Subcutaneous adipose tissue (tissue), 4 donors: Measurements from ENCODE around the gene TCP10L. TPM values are rescaled to one million over a fixed set of nuclear protein-coding genes. Genes with fewer than 3 reads are reported as not detected.

ENCODE experiments used
- total RNA-seq, 4 donors: library from RNA; depleted of rRNA; stranded (reverse); fragments of >200 nt; gene quantifications; one replicate each; pipeline ENCODE4 v1.1.0, GENCODE V29; 2016
- TF ChIP-seq, protein P1 (sequence below): fragments of 450-650 bp; IDR thresholded peaks from one replicate; pipeline ENCODE4 v1.5.1; 2016; ENCODE audit warnings: low read depth, mild to moderate bottlenecking, control low read depth, antibody characterized with exemption, moderate library complexity

The TCP10L gene
- total RNA-seq, 4 donors from 2014 or later = not detected

GRCh38 chr21:32570456-32570855, 14.9 kb downstream of the TCP10L start:
- TF ChIP-seq, protein P1, sequence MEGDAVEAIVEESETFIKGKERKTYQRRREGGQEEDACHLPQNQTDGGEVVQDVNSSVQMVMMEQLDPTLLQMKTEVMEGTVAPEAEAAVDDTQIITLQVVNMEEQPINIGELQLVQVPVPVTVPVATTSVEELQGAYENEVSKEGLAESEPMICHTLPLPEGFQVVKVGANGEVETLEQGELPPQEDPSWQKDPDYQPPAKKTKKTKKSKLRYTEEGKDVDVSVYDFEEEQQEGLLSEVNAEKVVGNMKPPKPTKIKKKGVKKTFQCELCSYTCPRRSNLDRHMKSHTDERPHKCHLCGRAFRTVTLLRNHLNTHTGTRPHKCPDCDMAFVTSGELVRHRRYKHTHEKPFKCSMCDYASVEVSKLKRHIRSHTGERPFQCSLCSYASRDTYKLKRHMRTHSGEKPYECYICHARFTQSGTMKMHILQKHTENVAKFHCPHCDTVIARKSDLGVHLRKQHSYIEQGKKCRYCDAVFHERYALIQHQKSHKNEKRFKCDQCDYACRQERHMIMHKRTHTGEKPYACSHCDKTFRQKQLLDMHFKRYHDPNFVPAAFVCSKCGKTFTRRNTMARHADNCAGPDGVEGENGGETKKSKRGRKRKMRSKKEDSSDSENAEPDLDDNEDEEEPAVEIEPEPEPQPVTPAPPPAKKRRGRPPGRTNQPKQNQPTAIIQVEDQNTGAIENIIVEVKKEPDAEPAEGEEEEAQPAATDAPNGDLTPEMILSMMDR = no peak

DNA sequence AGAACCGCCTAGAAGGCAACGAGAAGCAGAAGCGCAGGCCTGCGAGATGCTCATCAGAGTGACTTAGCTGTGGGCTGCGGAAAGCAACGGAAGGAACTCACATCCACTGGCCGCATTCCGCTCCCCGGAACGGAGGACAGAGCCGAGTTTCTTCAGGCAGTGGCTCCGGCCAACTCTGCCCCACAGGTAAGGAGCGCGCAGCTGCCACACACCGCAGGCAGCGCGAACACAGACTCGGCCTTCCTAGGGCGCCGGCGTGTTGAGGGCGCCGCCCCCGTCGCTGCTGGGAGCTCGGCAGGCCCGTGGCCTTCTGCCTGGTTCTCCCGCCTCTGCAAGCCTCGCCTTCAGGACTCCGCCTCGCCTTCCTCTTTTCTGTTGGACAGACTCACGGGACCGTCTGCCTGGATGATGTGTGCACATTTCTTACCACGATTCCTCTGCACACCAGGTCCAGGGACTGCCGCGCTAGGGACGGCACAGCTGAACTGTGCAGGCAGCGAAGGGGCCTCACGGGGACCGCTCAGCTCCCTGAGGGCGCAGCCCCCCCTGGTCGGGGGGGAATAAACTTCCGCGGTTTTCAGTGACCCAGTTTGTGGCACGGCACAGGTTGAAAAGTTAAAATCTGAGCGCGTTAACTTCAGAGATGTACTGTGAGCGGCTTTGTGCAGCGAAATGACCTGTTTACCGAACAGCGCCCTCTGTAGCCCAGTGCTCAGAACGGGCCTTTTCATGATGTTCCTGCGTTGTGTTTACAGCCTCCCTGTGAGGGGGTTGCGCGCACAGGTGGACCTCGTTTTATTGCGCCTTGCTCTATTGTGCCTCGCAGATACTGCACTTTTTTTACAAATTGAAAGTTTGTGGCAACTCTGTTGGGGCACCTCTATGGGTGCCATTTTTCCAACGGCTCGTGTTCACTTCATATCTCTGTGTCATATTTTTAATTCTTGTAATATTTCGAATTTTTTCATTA, 15.8 kb downstream of the TCP10L start:
- TF ChIP-seq, protein P1 = no peak

- TF ChIP-seq, protein P1 = no peak
These were observed 17.7 kb downstream of the TCP10L start for GRCh38 chr21:32567626-32568025.

GRCh38 chr21:32566741-32567389, 18.5 kb downstream of the TCP10L start:
- TF ChIP-seq, protein P1 = no peak

GRCh38 chr21:32565856-32566465, 19.4 kb downstream of the TCP10L start:
- TF ChIP-seq, protein P1 = no peak

- TF ChIP-seq, protein P1 = no peak
These were observed 22.4 kb downstream of the TCP10L start for GRCh38 chr21:32562915-32563314.

DNA sequence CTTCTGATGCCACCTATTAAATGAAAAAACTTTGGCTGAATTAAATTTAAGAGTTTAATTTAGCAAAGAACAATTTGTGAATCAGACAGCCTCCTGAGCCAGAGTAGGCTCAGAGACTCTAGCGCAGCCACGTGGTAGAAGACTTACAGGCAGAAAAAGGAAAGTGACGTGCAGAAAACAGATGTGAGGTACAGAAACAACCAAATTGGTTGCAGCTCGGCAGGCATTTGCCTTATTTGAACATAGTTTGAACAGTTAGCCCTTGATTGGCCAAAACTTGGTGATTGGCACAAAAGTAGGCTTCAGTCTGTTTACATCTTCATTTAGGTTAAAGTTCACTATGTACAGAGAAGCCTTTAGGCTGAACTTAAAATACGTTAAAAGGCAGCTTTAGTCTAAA, 22.9 kb downstream of the TCP10L start:
- TF ChIP-seq, protein P1 = no peak
